ENCODE measurements around the gene PARD3B. TPM values are rescaled to one million over a fixed set of nuclear protein-coding genes. Genes with fewer than 3 reads are reported as not detected.

PARD3B gene
- total RNA-seq, 1 donor from 2014 or later, result 18.4 TPM

- Mint-ChIP-seq H3K27ac (ENCODE audit: unreplicated experiment) (no peak overlapping the region), H3K27me3 (ENCODE audit: low read depth) (no peaks in the 10 kb centered on the region), H3K9me3 (peaks cover 4% of the 10 kb centered on the region), H3K36me3 (ENCODE audit: low read depth) (peaks cover 6% of the 10 kb centered on the region), H3K4me3 (no peak overlapping the region), H3K4me1 (peaks cover 16% of the 10 kb centered on the region)
- no peak for DNase-seq (ENCODE audit: low read depth, low spot score)
- TF ChIP-seq, protein P1, sequence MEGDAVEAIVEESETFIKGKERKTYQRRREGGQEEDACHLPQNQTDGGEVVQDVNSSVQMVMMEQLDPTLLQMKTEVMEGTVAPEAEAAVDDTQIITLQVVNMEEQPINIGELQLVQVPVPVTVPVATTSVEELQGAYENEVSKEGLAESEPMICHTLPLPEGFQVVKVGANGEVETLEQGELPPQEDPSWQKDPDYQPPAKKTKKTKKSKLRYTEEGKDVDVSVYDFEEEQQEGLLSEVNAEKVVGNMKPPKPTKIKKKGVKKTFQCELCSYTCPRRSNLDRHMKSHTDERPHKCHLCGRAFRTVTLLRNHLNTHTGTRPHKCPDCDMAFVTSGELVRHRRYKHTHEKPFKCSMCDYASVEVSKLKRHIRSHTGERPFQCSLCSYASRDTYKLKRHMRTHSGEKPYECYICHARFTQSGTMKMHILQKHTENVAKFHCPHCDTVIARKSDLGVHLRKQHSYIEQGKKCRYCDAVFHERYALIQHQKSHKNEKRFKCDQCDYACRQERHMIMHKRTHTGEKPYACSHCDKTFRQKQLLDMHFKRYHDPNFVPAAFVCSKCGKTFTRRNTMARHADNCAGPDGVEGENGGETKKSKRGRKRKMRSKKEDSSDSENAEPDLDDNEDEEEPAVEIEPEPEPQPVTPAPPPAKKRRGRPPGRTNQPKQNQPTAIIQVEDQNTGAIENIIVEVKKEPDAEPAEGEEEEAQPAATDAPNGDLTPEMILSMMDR (conservative IDR thresholded peaks at IDR 0.05), result no peak
Measured at GRCh38 chr2:204611017-204611631, 65.8 kb downstream of the PARD3B start.

GRCh38 chr2:204611764-204612163 lies 66.5 kb downstream of the PARD3B start:
- H3K27me3 Mint-ChIP-seq (ENCODE audit: low read depth), result no peaks in the 10 kb centered on the region
- peaks cover 6% of the 10 kb centered on the region for H3K36me3 Mint-ChIP-seq (ENCODE audit: low read depth)
- H3K4me1 Mint-ChIP-seq, result peaks cover 16% of the 10 kb centered on the region
- H3K4me3 Mint-ChIP-seq, result no peak overlapping the region
- DNase-seq (ENCODE audit: low read depth, low spot score), result no peak
- TF ChIP-seq, protein P1 (conservative IDR thresholded peaks at IDR 0.05), result no peak
- H3K9me3 Mint-ChIP-seq, result peaks cover 4% of the 10 kb centered on the region
- no peak overlapping the region for H3K27ac Mint-ChIP-seq (ENCODE audit: unreplicated experiment)

- no peaks in the 10 kb centered on the region for H3K27me3 Mint-ChIP-seq (ENCODE audit: low read depth)
- peaks cover 2% of the 10 kb centered on the region for H3K4me1 Mint-ChIP-seq
- no peak for DNase-seq (ENCODE audit: low read depth, low spot score)
- TF ChIP-seq, protein P1 (conservative IDR thresholded peaks at IDR 0.05), result no peak
- no peak overlapping the region for H3K27ac Mint-ChIP-seq (ENCODE audit: unreplicated experiment)
- no peak overlapping the region for H3K4me3 Mint-ChIP-seq
- H3K9me3 Mint-ChIP-seq, result peaks cover 4% of the 10 kb centered on the region
- H3K36me3 Mint-ChIP-seq (ENCODE audit: low read depth), result peaks cover 8% of the 10 kb centered on the region
Measured at GRCh38 chr2:204613635-204614034, 68.4 kb downstream of the PARD3B start.

DNA sequence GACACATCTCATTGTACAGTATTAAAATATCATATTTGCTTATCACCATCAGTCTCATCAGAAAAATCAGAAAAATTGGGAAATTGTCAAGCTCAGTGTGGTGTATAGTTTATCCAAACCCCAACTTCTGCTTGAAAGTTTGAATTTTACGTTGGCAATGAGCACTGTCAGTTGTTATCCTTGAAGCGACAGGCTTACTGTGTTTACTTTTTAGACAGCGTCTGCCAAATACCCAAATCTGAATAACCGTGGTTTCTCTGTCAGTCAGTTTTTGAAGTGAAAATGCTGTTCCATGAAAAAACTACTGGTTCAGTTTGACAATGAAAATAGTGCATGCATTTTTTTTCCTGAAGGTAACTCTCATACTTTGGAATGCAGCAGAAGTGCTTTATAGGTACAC lies 70.2 kb downstream of the PARD3B start:
- Mint-ChIP-seq H3K36me3 (ENCODE audit: low read depth) (peaks cover 8% of the 10 kb centered on the region), H3K9me3 (peaks cover 4% of the 10 kb centered on the region), H3K27ac (ENCODE audit: unreplicated experiment) (no peak overlapping the region), H3K4me1 (no peaks in the 10 kb centered on the region), H3K4me3 (no peak overlapping the region), H3K27me3 (ENCODE audit: low read depth) (no peaks in the 10 kb centered on the region)
- TF ChIP-seq, protein P1 (conservative IDR thresholded peaks at IDR 0.05), result no peak
- no peak for DNase-seq (ENCODE audit: low read depth, low spot score)

DNA sequence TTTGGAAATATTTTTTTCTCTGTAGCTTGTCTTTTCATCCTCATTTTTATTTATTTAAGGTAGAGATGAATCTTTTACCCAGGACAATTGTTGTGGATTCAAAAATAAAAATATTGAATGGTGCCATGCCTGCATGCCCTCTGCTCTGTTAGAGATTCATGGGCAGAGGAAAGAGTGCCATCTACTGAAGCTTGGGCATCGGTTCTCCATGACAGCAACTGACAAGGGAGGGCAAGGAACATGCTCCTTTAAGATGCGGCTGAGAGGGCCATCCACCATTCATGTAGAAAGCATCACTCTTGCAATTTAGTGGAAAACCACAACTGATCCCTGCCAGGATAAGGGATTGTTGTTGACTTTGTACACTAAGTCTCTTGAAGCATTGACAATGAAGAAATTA lies 79.9 kb downstream of the PARD3B start:
- Mint-ChIP-seq H3K27ac (ENCODE audit: unreplicated experiment) (no peak overlapping the region), H3K27me3 (ENCODE audit: low read depth) (no peaks in the 10 kb centered on the region), H3K36me3 (ENCODE audit: low read depth) (no peaks in the 10 kb centered on the region), H3K9me3 (no peaks in the 10 kb centered on the region), H3K4me3 (no peak overlapping the region), H3K4me1 (peaks cover 8% of the 10 kb centered on the region)
- TF ChIP-seq, protein P1 (conservative IDR thresholded peaks at IDR 0.05), result no peak
- no peak for DNase-seq (ENCODE audit: low read depth, low spot score)

Data from neural crest cell (in vitro differentiated cells).